GM12878 (cell line): ENCODE measurements around the gene ACTR5. TPM values are rescaled to one million over a fixed set of nuclear protein-coding genes. Genes with fewer than 3 reads are reported as not detected.

ENCODE experiments used
- ATAC-seq: fragments of 200-7000 bp; cut with Tn5 transposase; 3 replicates; pipeline ENCODE4 v1.9.1; 2020; ENCODE audit warnings: mild to moderate bottlenecking, moderate library complexity
- BruUV-seq: library from RNA; stranded (reverse); fragments of 400-500 nt; replicated peaks from 2 replicates; lab custom pipeline; 2021; lab: Mats Ljungman, UMichigan
- CTCF ChIA-PET: fragments of 300-600 bp; sonication (Branson Sonifier 250); formaldehyde crosslinking; extraction: SDS; loops from one replicate; lab custom pipeline; 2021; ENCODE audit warnings: inconsistent platforms; lab: Yijun Ruan, JAX
- POLR2A ChIA-PET: fragments of 350-600 bp; formaldehyde crosslinking; extraction: SDS; loops from one replicate; lab custom pipeline; 2021; ENCODE audit warnings: inconsistent platforms; lab: Charles Lee
- RAD21 ChIA-PET: fragments of 300-600 bp; sonication (Branson Sonifier 250); formaldehyde crosslinking; loops from one replicate; lab custom pipeline; 2023; ENCODE audit warnings: antibody characterized with exemption; ENCODE audit not compliant: unreplicated experiment; lab: Charles Lee
- SMC1A ChIA-PET: fragments of 300-600 bp; sonication (Branson Sonifier 250); formaldehyde crosslinking; loops from one replicate; lab custom pipeline; 2023; ENCODE audit not compliant: unreplicated experiment, uncharacterized antibody; lab: Charles Lee
- DNase-seq: peaks from one replicate; pipeline ENCODE4 v3.0.0-alpha.2; 2011; ENCODE audit warnings: low read depth, low spot score
- FAIRE-seq: peaks from 3 replicates; lab custom pipeline; 2011; peaks lifted over from hg19 to GRCh38; lab: Jason Lieb, UNC
- H2AFZ ChIP-seq: 2 replicates; pipeline ENCODE4 v1.6.0; 2011; ENCODE audit warnings: low read depth, low read length, control low read depth; ENCODE audit not compliant: control insufficient read depth
- H3K27ac ChIP-seq: 2 replicates; pipeline ENCODE4 v1.5.1; 2011; ENCODE audit warnings: control low read depth; ENCODE audit not compliant: control insufficient read depth, insufficient read depth
- H3K27me3 ChIP-seq, 2 experiments: replicated peaks in 1 of 2; 2 replicates each; pipeline versions ENCODE4 v1.6.0 to v1.6.1; 2011; ENCODE audit warnings: low read length in 1 of 2; ENCODE audit not compliant: control insufficient read depth in 2 of 2, insufficient read depth in 2 of 2
- H3K36me3 ChIP-seq, 2 experiments: 2 replicates each; pipeline ENCODE4 v1.5.1; 2011; ENCODE audit warnings: low read length in 1 of 2; ENCODE audit not compliant: control insufficient read depth in 2 of 2, insufficient read depth in 2 of 2
- H3K4me1 ChIP-seq: 2 replicates; pipeline ENCODE4 v1.6.1; 2011; ENCODE audit warnings: mild to moderate bottlenecking, low read length, moderate library complexity, mixed read lengths; ENCODE audit not compliant: control insufficient read depth, insufficient read depth
- H3K4me2 ChIP-seq: 2 replicates; pipeline ENCODE4 v1.6.0; 2011; ENCODE audit warnings: control low read depth; ENCODE audit not compliant: control insufficient read depth, insufficient read depth
- H3K4me3 ChIP-seq: fragments of 200-600 bp; sonication (generic); 2 replicates; pipeline ENCODE4 v1.5.1; 2016
- H3K79me2 ChIP-seq: 2 replicates; pipeline ENCODE4 v1.6.0; 2011; ENCODE audit warnings: low read length; ENCODE audit not compliant: control insufficient read depth, insufficient read depth
- H3K9ac ChIP-seq: 2 replicates; pipeline ENCODE4 v1.8.0; 2011; ENCODE audit warnings: low read length, control low read depth, mixed read lengths; ENCODE audit not compliant: control insufficient read depth, insufficient read depth
- H3K9me3 ChIP-seq: replicated peaks from 3 replicates; pipeline ENCODE4 v1.5.1; 2011; ENCODE audit warnings: mild to moderate bottlenecking, low read length; ENCODE audit not compliant: control insufficient read depth, insufficient read depth
- H4K20me1 ChIP-seq: 2 replicates; pipeline ENCODE4 v1.6.0; 2011; ENCODE audit not compliant: control insufficient read depth, insufficient read depth
- JUNB ChIP-seq: IDR thresholded peaks from 2 replicates; pipeline ENCODE4 v1.6.1; 2016; ENCODE audit warnings: antibody characterized with exemption, mild to moderate bottlenecking
- MYC ChIP-seq: IDR thresholded peaks from 2 replicates; pipeline ENCODE4 v1.6.1; 2011; ENCODE audit warnings: mild to moderate bottlenecking, low read length, moderate library complexity, inconsistent platforms; ENCODE audit not compliant: insufficient read depth, insufficient replicate concordance, insufficient read length, severe bottlenecking
- NFYB ChIP-seq: IDR thresholded peaks from 2 replicates; pipeline ENCODE4 v1.6.1; 2011; ENCODE audit warnings: low read depth, mild to moderate bottlenecking, low read length, improper control_type of control experiment, moderate library complexity; ENCODE audit not compliant: insufficient read depth
- RFX5 ChIP-seq: IDR thresholded peaks from 2 replicates; pipeline ENCODE4 v1.6.1; 2011; ENCODE audit warnings: low read depth, low read length, improper control_type of control experiment
- SUPT20H ChIP-seq: IDR thresholded peaks from 2 replicates; pipeline ENCODE4 v1.6.1; 2011; ENCODE audit warnings: low read depth, mild to moderate bottlenecking, low read length, moderate library complexity, borderline replicate concordance; ENCODE audit not compliant: control insufficient read depth
- USF1 ChIP-seq: IDR thresholded peaks from 2 replicates; pipeline ENCODE4 v1.6.1; 2011; ENCODE audit warnings: borderline replicate concordance, low read depth, mild to moderate bottlenecking, moderate library complexity, mixed read lengths, low read length; ENCODE audit not compliant: insufficient read depth; ENCODE audit errors: extremely low read length
- ZBTB4 ChIP-seq: fragments of 450-650 bp; formaldehyde crosslinking; IDR thresholded peaks from 2 replicates; pipeline ENCODE4 v1.4.0; 2022; ENCODE audit warnings: mild to moderate bottlenecking, moderate library complexity
- ZBTB40 ChIP-seq: fragments of 450-650 bp; IDR thresholded peaks from 2 replicates; pipeline ENCODE4 v1.6.1; 2016; ENCODE audit warnings: mild to moderate bottlenecking, moderate library complexity, borderline replicate concordance
- ZNF384 ChIP-seq: IDR thresholded peaks from 2 replicates; pipeline ENCODE4 v1.6.1; 2012; ENCODE audit warnings: low read depth, mild to moderate bottlenecking, low read length, improper control_type of control experiment, borderline replicate concordance
- WGBS: methylation state at CpG from one replicate; pipeline ENCODE4 v1.1.6; 2016; ENCODE audit warnings: low lambda C conversion rate; ENCODE audit not compliant: insufficient replicate concordance, insufficient coverage; ENCODE audit errors: missing lambda C conversion rate; 5-methylcytosine and 5-hydroxymethylcytosine counted together
- in situ Hi-C: fragments of 300-500 bp; cut with MboI; formaldehyde crosslinking; loops from 9 replicates; pipeline ENCODE4 v1.14.3; 2018; ENCODE audit warnings: mixed read lengths
- intact Hi-C: fragments of 100-400 bp; cut with micrococcal nuclease; formaldehyde crosslinking; loops from one replicate; pipeline ENCODE4 v1.14.2; 2022; ENCODE audit not compliant: unreplicated experiment
- polyA plus RNA-seq, 11 experiments: library from polyadenylated mRNA; depleted of rRNA in 4 of 11; unstranded in 6 of 11; stranded (reverse) in 5 of 11; fragments of >200 nt; fragmentation: Nextera tagmentation in 4 of 11; fragmentation: Illumina TruSeq in 1 of 11; extraction: Ambion mirVana in 4 of 11; extraction: Trizol in 1 of 11; gene quantifications; 1 replicate in 1 of 11; 2 replicates in 10 of 11; pipeline versions ENCODE4 v1.2.1 to v1.2.3, GENCODE V29; 2011 to 2016; ENCODE audit warnings: inconsistent platforms in 2 of 11, missing spikeins in 2 of 11, low read depth in 1 of 11
- total RNA-seq, 4 experiments: library from RNA; depleted of rRNA in 3 of 4; stranded (reverse); fragments of >200 nt in 3 of 4; fragmentation: Illumina TruSeq in 1 of 4; extraction: Trizol in 1 of 4; gene quantifications; 2 replicates each; pipeline versions ENCODE4 v1.2.1 to v1.2.3, GENCODE V29; 2013 to 2021

The ACTR5 gene
- total and polyA plus RNA-seq, 10 of the 15 experiments (the other 5 are each of a cell fraction or from before 2014, with no cell fraction given), result 0.52 to 14.7 (median 8.8) TPM

GRCh38 chr20:38769376-38770295 is 21.4 kb downstream of the ACTR5 start (continued):
- TF ChIP-seq JUNB (no peak), MYC (no peak)
- TF ChIP-seq, all 136 proteins: peak for 0

GRCh38 chr20:38770546-38770945 is 22.3 kb downstream of the ACTR5 start:
- no peak overlapping the region for H3K27ac ChIP-seq
- no peaks in the 10 kb centered on the region for H3K79me2 ChIP-seq
- H3K4me2 ChIP-seq, result no peak overlapping the region
- TF ChIP-seq USF1 (no peak), NFYB (no peak), ZNF384 (no peak), SUPT20H (no peak), RFX5 (no peak), ZBTB4 (no peak), ZBTB40 (no peak)
- no peaks in the 10 kb centered on the region for H4K20me1 ChIP-seq
- DNase-seq (no peak), FAIRE-seq (no peak), ATAC-seq (no peak)
- H3K9me3 ChIP-seq, result no peaks in the 10 kb centered on the region
- no peak overlapping the region for H2AFZ ChIP-seq
- intact Hi-C loops, result no loop called here
- ChIA-PET RAD21 (no interaction called here), SMC1A (interaction anchor here (2.0 kb wide), 1 partner anchor 18 kb away, joined by 5 read pairs; no protein-coding TSS in a partner anchor), CTCF (interaction anchor here (1.3 kb wide), 1 partner anchor 18 kb away, joined by 6 read pairs; no protein-coding TSS in a partner anchor), POLR2A (no interaction called here)
- in situ Hi-C loops, result no loop called here
- no TSS peak for BruUV-seq
- WGBS, result 90% methylated on average over 3 of the region's 3 CpGs
- H3K4me1 ChIP-seq, result no peaks in the 10 kb centered on the region
- H3K36me3 ChIP-seq, result peaks cover 9 to 16% of the 10 kb centered on the region in 2 experiments
- no peak overlapping the region for H3K4me3 ChIP-seq
- H3K27me3 ChIP-seq, result no peaks in the 10 kb centered on the region
- H3K9ac ChIP-seq, result no peak overlapping the region
